Epithelial cell of esophagus (primary cell): ENCODE data around the gene MYBBP1A.

Experiments
- DNase-seq: peaks from one replicate; pipeline ENCODE4 v3.0.0; 2010; ENCODE audit warnings: low read depth
- H3K4me3 ChIP-seq: 2 replicates; pipeline ENCODE4 v1.5.1; 2011; ENCODE audit warnings: mild to moderate bottlenecking, low read length, control low read depth
- CTCF ChIP-seq: IDR thresholded peaks from 2 replicates; pipeline ENCODE4 v1.5.1; 2011; ENCODE audit warnings: low read depth, mild to moderate bottlenecking, low read length, control low read depth, inconsistent platforms; ENCODE audit not compliant: insufficient read depth; ENCODE audit errors: missing control alignments

Gene MYBBP1A

GRCh38 chr17:4527566-4528125 is 27.5 kb downstream of the MYBBP1A start:
- DNase-seq = no peak
- H3K4me3 ChIP-seq = no peak overlapping the region
- no peak for TF ChIP-seq CTCF

GRCh38 chr17:4527134-4527533 is 28.1 kb downstream of the MYBBP1A start:
- no peak overlapping the region for H3K4me3 ChIP-seq
- no peak for TF ChIP-seq CTCF
- no peak for DNase-seq

- no peak for TF ChIP-seq CTCF
- H3K4me3 ChIP-seq = no peak overlapping the region
These were observed 29.3 kb downstream of the MYBBP1A start for GRCh38 chr17:4525691-4526397.

GRCh38 chr17:4523946-4524345 is 31.2 kb downstream of the MYBBP1A start:
- H3K4me3 ChIP-seq = no peak overlapping the region
- TF ChIP-seq CTCF = no peak

More at GRCh38 chr17:4525691-4526397, 29.3 kb downstream of the MYBBP1A start:
- DNase-seq = no peak

GRCh38 chr17:4522661-4523060 is 32.5 kb downstream of the MYBBP1A start:
- H3K4me3 ChIP-seq = no peak overlapping the region
- DNase-seq = no peak

More at GRCh38 chr17:4523946-4524345, 31.2 kb downstream of the MYBBP1A start:
- no peak for DNase-seq

GRCh38 chr17:4520894-4521600 is 34.1 kb downstream of the MYBBP1A start:
- no peak for TF ChIP-seq CTCF
- DNase-seq = peak; percentile 90
- H3K4me3 ChIP-seq = no peak overlapping the region

More at GRCh38 chr17:4522661-4523060, 32.5 kb downstream of the MYBBP1A start:
- TF ChIP-seq CTCF = no peak
